ENCODE results near the gene ATPAF2.

Gene ATPAF2

DNA sequence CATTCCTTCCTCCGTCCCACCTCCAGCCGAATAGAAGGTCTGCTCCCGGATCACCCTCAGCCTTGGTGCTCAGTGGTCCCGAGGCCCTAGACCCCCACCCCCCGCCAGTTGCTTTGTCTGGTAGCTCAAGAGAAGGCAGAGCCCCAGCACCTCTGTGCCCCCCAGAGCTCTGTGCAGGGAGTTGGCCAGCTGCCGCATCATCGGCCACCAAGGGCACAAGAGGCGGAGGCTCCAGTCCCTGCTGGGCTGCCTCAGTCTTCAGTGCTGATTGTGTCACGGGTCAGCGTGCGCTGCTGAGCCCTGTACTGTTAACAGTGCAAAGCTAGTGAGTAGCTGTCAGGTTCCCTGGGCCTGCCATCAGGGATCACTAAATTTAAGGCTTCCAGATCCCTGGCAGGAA, 26.6 kb upstream of the ATPAF2 start:
- Histone ChIP-seq H3K9me3 (ENCODE audit: insufficient read depth, low read depth, low read length) (no peaks in the 10 kb centered on the region), H3K27ac (ENCODE audit: low read depth, low read length) (no peak overlapping the region), H3K4me3 (ENCODE audit: low read length) (no peak overlapping the region), H3K36me3 (ENCODE audit: insufficient read depth, low read length) (peaks cover 37% of the 10 kb centered on the region), H3K9ac (ENCODE audit: low read depth, low read length) (no peak overlapping the region), H3K27me3 (ENCODE audit: insufficient read depth, low read length) (no peaks in the 10 kb centered on the region), H3K4me1 (ENCODE audit: insufficient read depth, low read length) (0 out of 2 replicates have a peak, but pooled peaks cover 1% of the 10 kb centered on the region)
- 95% methylated on average over 11 of the region's 11 CpGs for WGBS

DNA sequence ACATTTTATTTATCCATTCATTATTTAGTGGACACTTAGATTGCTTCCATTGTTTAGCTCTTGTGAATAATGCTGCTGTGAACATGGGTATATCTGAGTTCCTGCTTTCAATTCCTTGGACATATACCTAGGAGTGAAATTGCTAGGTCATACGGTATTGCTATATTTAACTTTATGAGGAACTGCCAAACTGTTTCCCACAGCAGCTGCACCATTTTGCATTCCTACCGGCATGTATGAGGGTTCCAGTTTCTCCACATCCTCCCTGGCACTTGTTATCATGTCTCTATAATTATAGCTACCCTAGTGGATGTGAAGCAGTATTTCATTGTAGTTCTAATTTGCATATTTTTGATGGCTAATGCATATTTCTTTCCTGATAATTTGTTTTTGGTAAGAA, 25.1 kb upstream of the ATPAF2 start:
- Histone ChIP-seq H3K9ac (ENCODE audit: low read depth, low read length) (no peak overlapping the region), H3K4me3 (ENCODE audit: low read length) (no peak overlapping the region), H3K4me1 (ENCODE audit: insufficient read depth, low read length) (no peaks in the 10 kb centered on the region), H3K9me3 (ENCODE audit: insufficient read depth, low read depth, low read length) (no peaks in the 10 kb centered on the region), H3K36me3 (ENCODE audit: insufficient read depth, low read length) (peaks cover 39% of the 10 kb centered on the region), H3K27ac (ENCODE audit: low read depth, low read length) (no peak overlapping the region), H3K27me3 (ENCODE audit: insufficient read depth, low read length) (no peaks in the 10 kb centered on the region)
- WGBS = 95% methylated on average over 2 of the region's 2 CpGs

DNA sequence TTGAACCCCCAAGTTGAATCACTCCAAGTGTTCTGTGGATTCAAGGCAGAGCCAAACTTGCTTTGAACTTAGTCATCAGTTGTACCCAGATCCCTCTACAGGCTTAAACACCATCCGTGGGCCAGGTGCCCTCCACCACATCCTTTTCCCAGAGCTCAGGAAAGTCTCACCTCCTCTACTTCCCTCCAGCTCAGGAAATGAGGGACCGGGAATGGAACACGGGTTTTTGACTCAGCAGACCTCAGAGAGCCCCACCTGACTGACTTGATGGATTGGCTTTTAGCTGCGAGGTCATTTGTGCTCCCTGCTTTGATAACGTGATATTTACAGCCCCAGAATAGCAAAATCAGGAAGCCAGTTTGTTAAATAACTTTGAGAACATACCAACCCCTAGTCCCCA, 20.3 kb upstream of the ATPAF2 start:
- Histone ChIP-seq H3K27me3 (ENCODE audit: insufficient read depth, low read length) (no peaks in the 10 kb centered on the region), H3K27ac (ENCODE audit: low read depth, low read length) (no peak overlapping the region), H3K36me3 (ENCODE audit: insufficient read depth, low read length) (peaks cover 49% of the 10 kb centered on the region), H3K9ac (ENCODE audit: low read depth, low read length) (no peak overlapping the region), H3K9me3 (ENCODE audit: insufficient read depth, low read depth, low read length) (no peaks in the 10 kb centered on the region), H3K4me1 (ENCODE audit: insufficient read depth, low read length) (no peaks in the 10 kb centered on the region), H3K4me3 (ENCODE audit: low read length) (no peak overlapping the region)
- 93% methylated on average over 5 of the region's 5 CpGs for WGBS

DNA sequence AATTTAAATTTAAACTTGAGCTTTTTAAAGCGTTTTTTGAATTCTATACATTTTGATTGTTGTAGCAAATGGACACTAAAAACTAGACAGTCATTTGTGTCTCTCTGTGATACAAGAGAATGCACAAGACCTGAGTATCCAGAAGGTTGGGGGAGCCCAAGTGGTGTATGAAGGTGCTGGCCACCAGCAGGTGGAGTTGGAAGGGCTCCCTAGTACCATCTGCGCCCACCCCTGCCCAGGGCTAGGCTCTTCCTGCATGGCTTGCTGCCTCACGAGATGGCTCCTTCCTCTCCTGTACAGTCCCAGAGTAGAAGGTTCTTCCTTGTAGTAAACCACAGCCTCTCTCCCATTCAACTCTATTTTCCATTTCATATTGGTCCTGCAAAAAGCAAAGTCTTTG, 17.2 kb upstream of the ATPAF2 start:
- H3K9ac ChIP-seq (ENCODE audit: low read depth, low read length) = no peak overlapping the region
- WGBS = 90% methylated on average over 3 of the region's 3 CpGs
- H3K4me3 ChIP-seq (ENCODE audit: low read length) = no peak overlapping the region
- no peaks in the 10 kb centered on the region for H3K27me3 ChIP-seq (ENCODE audit: insufficient read depth, low read length)
- H3K4me1 ChIP-seq (ENCODE audit: insufficient read depth, low read length) = no peaks in the 10 kb centered on the region
- peaks cover 38% of the 10 kb centered on the region for H3K36me3 ChIP-seq (ENCODE audit: insufficient read depth, low read length)
- no peaks in the 10 kb centered on the region for H3K9me3 ChIP-seq (ENCODE audit: insufficient read depth, low read depth, low read length)
- H3K27ac ChIP-seq (ENCODE audit: low read depth, low read length) = no peak overlapping the region

DNA sequence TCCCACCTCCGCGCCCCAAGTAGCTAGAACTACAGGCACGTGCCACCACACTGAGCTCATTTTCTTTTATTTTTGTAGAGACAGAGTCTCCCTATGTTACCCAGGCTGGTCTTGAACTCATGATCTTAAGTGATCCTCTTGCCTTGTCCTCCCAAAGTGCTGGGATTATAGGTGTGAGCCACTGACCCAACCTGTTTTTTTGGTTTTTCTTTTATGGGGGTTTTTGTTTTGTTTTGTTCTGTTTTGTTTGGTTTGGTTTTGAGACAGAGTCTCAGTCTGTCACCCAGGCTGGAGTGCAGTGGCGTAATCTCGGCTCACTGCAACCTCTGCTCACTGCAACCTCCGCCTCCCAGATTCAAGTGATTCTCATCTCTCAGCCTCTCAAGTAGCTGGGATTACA, 16.6 kb upstream of the ATPAF2 start:
- H3K9me3 ChIP-seq (ENCODE audit: insufficient read depth, low read depth, low read length) = no peaks in the 10 kb centered on the region
- no peak overlapping the region for H3K4me3 ChIP-seq (ENCODE audit: low read length)
- peaks cover 35% of the 10 kb centered on the region for H3K36me3 ChIP-seq (ENCODE audit: insufficient read depth, low read length)
- H3K27ac ChIP-seq (ENCODE audit: low read depth, low read length) = no peak overlapping the region
- no peak overlapping the region for H3K9ac ChIP-seq (ENCODE audit: low read depth, low read length)
- 95% methylated on average over 6 of the region's 6 CpGs for WGBS
- no peaks in the 10 kb centered on the region for H3K27me3 ChIP-seq (ENCODE audit: insufficient read depth, low read length)
- no peaks in the 10 kb centered on the region for H3K4me1 ChIP-seq (ENCODE audit: insufficient read depth, low read length)

DNA sequence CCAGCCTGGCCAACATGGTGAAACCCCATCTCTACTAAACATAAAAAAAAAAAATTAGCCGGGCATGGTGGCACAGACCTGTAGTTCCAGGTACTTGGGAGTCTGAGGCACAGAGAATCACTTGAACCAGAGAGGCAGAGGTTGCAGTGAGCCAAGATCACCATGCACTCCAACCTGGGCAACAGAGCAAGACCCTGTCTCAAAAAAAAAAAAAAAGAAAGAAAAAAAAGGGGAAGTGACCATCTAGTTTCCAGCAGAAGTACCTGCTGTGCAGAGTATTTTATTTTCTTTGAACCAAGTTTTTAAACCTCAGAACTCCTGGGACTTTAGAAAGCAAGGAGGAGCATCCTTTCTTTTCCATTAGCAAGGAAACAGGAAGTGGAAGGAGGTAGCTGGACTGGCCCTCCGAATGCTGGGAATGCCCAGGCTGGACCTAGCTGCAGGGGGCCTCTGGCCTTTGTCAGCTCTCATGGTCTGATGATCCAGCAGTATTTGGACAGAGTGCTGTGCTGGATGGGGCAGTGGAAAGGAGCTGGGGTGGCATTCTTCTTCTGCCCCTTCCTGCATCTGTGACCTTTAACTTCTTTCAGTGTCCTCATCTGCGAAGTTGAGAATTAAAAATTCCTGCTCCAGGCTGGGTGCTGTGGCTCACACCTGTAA, 6.9 kb upstream of the ATPAF2 start:
- Histone ChIP-seq H3K36me3 (ENCODE audit: insufficient read depth, low read length) (peaks cover 25% of the 10 kb centered on the region), H3K4me3 (ENCODE audit: low read length) (no peak overlapping the region), H3K4me1 (ENCODE audit: insufficient read depth, low read length) (no peaks in the 10 kb centered on the region), H3K9me3 (ENCODE audit: insufficient read depth, low read depth, low read length) (no peaks in the 10 kb centered on the region), H3K9ac (ENCODE audit: low read depth, low read length) (no peak overlapping the region), H3K27ac (ENCODE audit: low read depth, low read length) (no peak overlapping the region), H3K27me3 (ENCODE audit: insufficient read depth, low read length) (no peaks in the 10 kb centered on the region)
- 90% methylated on average over 3 of the region's 3 CpGs for WGBS

DNA sequence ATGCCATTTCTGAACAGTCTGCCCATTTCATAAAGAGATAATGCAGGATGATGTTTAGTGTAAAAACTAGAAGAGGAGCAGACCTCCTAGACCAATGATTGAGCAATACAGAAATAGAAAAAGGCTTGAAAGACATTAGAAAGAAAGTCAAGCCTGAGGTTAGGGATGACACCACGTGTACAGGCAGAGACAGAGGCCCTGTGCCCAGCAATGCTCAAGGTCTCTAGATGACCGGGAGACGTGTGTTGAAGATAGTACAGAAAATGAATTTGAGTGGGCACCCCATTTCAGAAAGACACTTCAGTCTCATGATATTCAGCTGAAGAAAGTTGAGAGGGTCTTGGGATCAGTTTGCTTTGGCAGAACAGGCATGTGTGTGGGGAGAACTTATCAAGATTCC, 5.6 kb upstream of the ATPAF2 start:
- Histone ChIP-seq H3K4me1 (ENCODE audit: insufficient read depth, low read length) (peaks cover 6% of the 10 kb centered on the region; the same call in 1 of the 2 replicates), H3K27me3 (ENCODE audit: insufficient read depth, low read length) (no peaks in the 10 kb centered on the region), H3K4me3 (ENCODE audit: low read length) (no peak overlapping the region), H3K9me3 (ENCODE audit: insufficient read depth, low read depth, low read length) (no peaks in the 10 kb centered on the region), H3K9ac (ENCODE audit: low read depth, low read length) (no peak overlapping the region), H3K36me3 (ENCODE audit: insufficient read depth, low read length) (peaks cover 20% of the 10 kb centered on the region), H3K27ac (ENCODE audit: low read depth, low read length) (no peak overlapping the region)
- 94% methylated on average over 3 of the region's 3 CpGs for WGBS

DNA sequence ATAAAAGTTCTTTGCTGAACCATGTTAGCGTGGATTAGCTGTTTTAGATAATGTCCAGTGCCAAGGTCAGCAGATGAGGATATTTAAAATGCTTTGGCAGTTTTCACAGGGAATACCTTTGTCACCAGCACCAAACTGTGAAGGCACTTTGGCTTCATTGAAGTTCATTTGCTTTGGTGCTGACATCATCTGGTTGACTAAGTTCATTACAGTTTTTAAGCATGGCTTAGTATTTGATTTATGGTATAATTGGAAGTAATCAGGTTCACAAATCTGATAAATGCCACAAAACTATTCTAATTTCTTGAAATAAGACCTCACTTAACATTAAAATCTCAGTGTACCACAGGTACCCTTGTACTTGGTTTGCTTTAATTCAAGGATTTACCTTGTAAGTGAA, 4.5 kb upstream of the ATPAF2 start:
- Histone ChIP-seq H3K9me3 (ENCODE audit: insufficient read depth, low read depth, low read length) (no peaks in the 10 kb centered on the region), H3K4me3 (ENCODE audit: low read length) (no peak overlapping the region), H3K4me1 (ENCODE audit: insufficient read depth, low read length) (peaks cover 6% of the 10 kb centered on the region; the same call in 1 of the 2 replicates), H3K27me3 (ENCODE audit: insufficient read depth, low read length) (no peaks in the 10 kb centered on the region), H3K9ac (ENCODE audit: low read depth, low read length) (no peak overlapping the region), H3K27ac (ENCODE audit: low read depth, low read length) (no peak overlapping the region), H3K36me3 (ENCODE audit: insufficient read depth, low read length) (peaks cover 20% of the 10 kb centered on the region)
- WGBS = 89% methylated on average over 1 of the region's 1 CpG

DNA sequence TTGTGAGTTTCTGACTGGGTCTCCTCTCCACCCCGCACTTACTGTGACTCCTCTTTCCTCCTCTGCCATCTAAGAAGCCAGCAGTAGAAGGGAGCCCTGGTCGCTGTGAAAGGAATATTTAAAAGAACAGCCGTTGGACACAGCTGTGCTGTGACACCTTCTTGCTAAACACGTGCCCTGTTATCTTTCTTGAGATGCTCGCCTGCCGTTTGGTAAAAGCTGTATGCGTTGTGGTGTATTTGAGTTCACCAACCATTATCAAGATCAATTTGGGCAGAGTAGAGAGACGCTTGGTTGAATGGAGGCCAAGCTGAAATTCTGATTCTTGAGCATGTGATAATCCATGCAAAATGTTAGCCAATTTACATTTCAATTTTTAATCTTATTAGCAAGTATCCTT, 4.0 kb upstream of the ATPAF2 start:
- WGBS = 84% methylated on average over 8 of the region's 8 CpGs
- Histone ChIP-seq H3K27ac (ENCODE audit: low read depth, low read length) (no peak overlapping the region), H3K36me3 (ENCODE audit: insufficient read depth, low read length) (peaks cover 20% of the 10 kb centered on the region), H3K9me3 (ENCODE audit: insufficient read depth, low read depth, low read length) (no peaks in the 10 kb centered on the region), H3K27me3 (ENCODE audit: insufficient read depth, low read length) (no peaks in the 10 kb centered on the region), H3K4me3 (ENCODE audit: low read length) (no peak overlapping the region), H3K9ac (ENCODE audit: low read depth, low read length) (no peak overlapping the region), H3K4me1 (ENCODE audit: insufficient read depth, low read length) (peaks cover 10% of the 10 kb centered on the region; the same call in 1 of the 2 replicates)

DNA sequence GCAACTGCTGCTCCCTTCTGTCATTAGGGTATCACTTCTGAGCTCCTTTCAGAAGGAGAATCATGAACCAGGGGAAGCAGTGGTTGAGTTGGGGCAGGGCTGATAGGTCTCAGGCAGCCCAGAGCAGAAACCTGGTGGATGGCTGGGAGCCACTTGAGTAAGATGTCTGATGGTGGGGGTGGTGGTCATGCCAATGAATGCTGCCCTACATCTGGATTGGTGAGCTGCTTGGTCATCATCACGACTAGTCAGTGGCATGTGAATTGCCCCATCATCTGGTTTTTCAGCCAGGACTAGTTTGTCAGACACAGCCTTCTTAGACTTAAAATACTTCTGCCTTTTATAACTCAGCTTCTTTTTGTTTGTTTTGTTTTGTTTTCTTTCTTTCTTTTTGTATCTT, 2.8 kb upstream of the ATPAF2 start:
- Histone ChIP-seq H3K9me3 (ENCODE audit: insufficient read depth, low read depth, low read length) (no peaks in the 10 kb centered on the region), H3K27ac (ENCODE audit: low read depth, low read length) (no peak overlapping the region), H3K4me1 (ENCODE audit: insufficient read depth, low read length) (peaks cover 13% of the 10 kb centered on the region; the same call in 1 of the 2 replicates), H3K36me3 (ENCODE audit: insufficient read depth, low read length) (peaks cover 13% of the 10 kb centered on the region), H3K9ac (ENCODE audit: low read depth, low read length) (no peak overlapping the region), H3K4me3 (ENCODE audit: low read length) (no peak overlapping the region), H3K27me3 (ENCODE audit: insufficient read depth, low read length) (no peaks in the 10 kb centered on the region)
- 83% methylated on average over 1 of the region's 1 CpG for WGBS

DNA sequence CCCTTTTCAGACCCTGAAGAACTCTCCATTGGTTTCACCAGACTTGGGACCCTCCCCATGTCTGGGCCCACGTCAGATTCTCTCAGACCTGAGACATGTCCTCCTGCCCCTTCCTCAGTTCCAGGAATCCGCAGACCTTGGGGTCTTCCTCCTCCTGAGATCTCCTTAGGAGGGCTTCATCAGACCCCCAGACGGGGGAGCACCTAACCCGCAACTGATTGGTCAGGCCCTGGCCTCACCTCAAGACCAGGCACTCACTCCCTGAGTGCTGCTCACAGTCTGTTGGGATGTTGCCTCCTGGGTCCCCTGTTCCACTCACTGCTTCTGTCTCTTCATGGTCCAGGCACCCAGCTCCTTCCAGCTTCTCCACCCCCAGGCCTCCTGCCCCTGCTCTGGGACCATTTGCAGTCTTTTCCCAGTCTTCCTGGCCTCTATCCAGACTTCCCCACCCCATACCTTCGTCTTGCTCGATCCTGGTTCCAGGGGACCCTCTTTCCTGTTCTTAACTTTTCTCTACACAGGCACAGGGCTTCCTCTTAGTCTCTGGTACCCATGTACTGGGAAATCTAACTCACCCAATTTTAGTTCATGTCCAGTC, 1.4 kb upstream of the ATPAF2 start:
- H3K4me3 ChIP-seq (ENCODE audit: low read length) = peak overlapping the region; percentile 91
- no peak overlapping the region for H3K27ac ChIP-seq (ENCODE audit: low read depth, low read length)
- H3K27me3 ChIP-seq (ENCODE audit: insufficient read depth, low read length) = no peaks in the 10 kb centered on the region
- H3K36me3 ChIP-seq (ENCODE audit: insufficient read depth, low read length) = peaks cover 4% of the 10 kb centered on the region
- H3K4me1 ChIP-seq (ENCODE audit: insufficient read depth, low read length) = peaks cover 13% of the 10 kb centered on the region; the same call in 1 of the 2 replicates
- H3K9me3 ChIP-seq (ENCODE audit: insufficient read depth, low read depth, low read length) = no peaks in the 10 kb centered on the region
- peak overlapping the region; percentile 71 for H3K9ac ChIP-seq (ENCODE audit: low read depth, low read length)
- WGBS = 40% methylated on average over 6 of the region's 6 CpGs
